Progenitor cell of endocrine pancreas (in vitro differentiated cells): ENCODE data around the gene DENND1A. TPM values are rescaled to one million over a fixed set of nuclear protein-coding genes. Genes with fewer than 3 reads are reported as not detected.
"Not testable (repeated sequence)": the region's sequence is repeated elsewhere in the genome, so short reads cannot be mapped to it uniquely, and the experiment has no call there.

Experiments used
- DNase-seq: peaks from one replicate; pipeline ENCODE4 v3.0.0; 2021; ENCODE audit warnings: low spot score; ENCODE audit not compliant: unreplicated experiment
- H3K27ac Mint-ChIP-seq: 2 replicates; pipeline ENCODE4 v1.8.0; 2021; ENCODE audit warnings: mild to moderate bottlenecking, moderate library complexity, mixed read lengths
- H3K27me3 Mint-ChIP-seq: 2 replicates; pipeline ENCODE4 v1.8.0; 2021; ENCODE audit warnings: mixed read lengths
- H3K36me3 Mint-ChIP-seq: 2 replicates; pipeline ENCODE4 v1.8.0; 2022; ENCODE audit warnings: mixed read lengths; ENCODE audit not compliant: insufficient read depth
- H3K4me1 Mint-ChIP-seq: 2 replicates; pipeline ENCODE4 v1.8.0; 2021; ENCODE audit warnings: low read depth, mixed read lengths
- H3K4me3 Mint-ChIP-seq: 2 replicates; pipeline ENCODE4 v1.8.0; 2021; ENCODE audit warnings: low read depth, mild to moderate bottlenecking, moderate library complexity, mixed read lengths
- H3K9me3 Mint-ChIP-seq: 2 replicates; pipeline ENCODE4 v1.8.0; 2021; ENCODE audit warnings: low read depth, mixed read lengths
- CTCF ChIP-seq: fragments of 200-600 bp; sonication (generic); IDR thresholded peaks from one replicate; pipeline ENCODE4 v1.5.0; 2021; ENCODE audit warnings: antibody characterized with exemption, mild to moderate bottlenecking; ENCODE audit not compliant: unreplicated experiment
- total RNA-seq: library from RNA; stranded (reverse); gene quantifications from 2 replicates; pipeline ENCODE4 v1.2.1, GENCODE V29; 2021

The DENND1A gene
- total RNA-seq, 1 donor from 2014 or later = 20.1 TPM

GRCh38 chr9:123940721-123941523 lies 11.0 kb upstream of the DENND1A start:
- H3K4me3 Mint-ChIP-seq = no peak overlapping the region
- no peak overlapping the region for H3K27ac Mint-ChIP-seq
- TF ChIP-seq CTCF = no peak
- peaks cover 7% of the 10 kb centered on the region for H3K9me3 Mint-ChIP-seq
- peaks cover 4% of the 10 kb centered on the region for H3K4me1 Mint-ChIP-seq
- no peaks in the 10 kb centered on the region for H3K36me3 Mint-ChIP-seq
- peaks cover 20% of the 10 kb centered on the region for H3K27me3 Mint-ChIP-seq
- no peak for DNase-seq

- Mint-ChIP-seq H3K9me3 (peaks cover 7% of the 10 kb centered on the region), H3K4me3 (no peak overlapping the region), H3K36me3 (no peaks in the 10 kb centered on the region), H3K4me1 (peaks cover 4% of the 10 kb centered on the region), H3K27me3 (peaks cover 37% of the 10 kb centered on the region), H3K27ac (no peak overlapping the region)
- TF ChIP-seq CTCF = no peak
- no peak for DNase-seq
Observed at GRCh38 chr9:123938401-123938800, 8.5 kb upstream of the DENND1A start.

- H3K4me3 Mint-ChIP-seq, H3K27ac Mint-ChIP-seq, DNase-seq, H3K9me3 Mint-ChIP-seq, H3K36me3 Mint-ChIP-seq, H3K4me1 Mint-ChIP-seq: not testable (repeated sequence)
- H3K27me3 Mint-ChIP-seq = peaks cover 45% of the 10 kb centered on the region
Observed at GRCh38 chr9:123936575-123936974, 6.6 kb upstream of the DENND1A start.

- no peak for DNase-seq
- Mint-ChIP-seq H3K27ac (no peak overlapping the region), H3K27me3 (peaks cover 46% of the 10 kb centered on the region), H3K9me3 (peaks cover 7% of the 10 kb centered on the region), H3K4me1 (peaks cover 8% of the 10 kb centered on the region), H3K36me3 (no peaks in the 10 kb centered on the region), H3K4me3 (no peak overlapping the region)
- no peak for TF ChIP-seq CTCF
Observed at GRCh38 chr9:123933440-123934212, 3.7 kb upstream of the DENND1A start.

- no peak for DNase-seq
- Mint-ChIP-seq H3K4me1 (peaks cover 23% of the 10 kb centered on the region), H3K27ac (peak overlapping the region; percentile 5)
Observed at GRCh38 chr9:123929177-123929869, 603 bp downstream of the DENND1A start.

More at GRCh38 chr9:123929177-123929869, 603 bp downstream of the DENND1A start:
- TF ChIP-seq CTCF = no peak
- Mint-ChIP-seq H3K36me3 (peaks cover 3% of the 10 kb centered on the region), H3K9me3 (peaks cover 4% of the 10 kb centered on the region), H3K27me3 (peaks cover 29% of the 10 kb centered on the region), H3K4me3 (peak overlapping the region; percentile 80)
